Thyroid gland (tissue), 4 donors: ENCODE data around the gene HDAC11. TPM values are rescaled to one million over a fixed set of nuclear protein-coding genes. Genes with fewer than 3 reads are reported as not detected.

ENCODE experiments used
- small RNA-seq: library from RNA; depleted of rRNA; stranded (forward); fragments of <200 nt; gene quantifications from one replicate; pipeline ENCODE3, GENCODE V24; 2016
- total RNA-seq, 4 donors: library from RNA; depleted of rRNA; stranded (reverse); fragments of >200 nt; gene quantifications; one replicate each; pipeline ENCODE4 v1.2.3, GENCODE V29; 2016

The HDAC11 gene
- total RNA-seq, 4 donors from 2014 or later = 18.8 to 47.5 (median 30.8) TPM

Small RNA genes lying within 50 kb of the gene (small RNA-seq; reads per million reads assigned to genes)
- not detected for gene AC027124.2

Other genes with a start within 250 kb of the HDAC11 start
- 10 to 100 TPM in 3 of 4 donors, 1 to 10 TPM in 1; 9.8 to 24.6 (median 17.7) TPM for gene NUP210, start 60.0 kb upstream of the HDAC11 start, total RNA-seq
- gene FBLN2, start 68.8 kb downstream of the HDAC11 start, total RNA-seq = 100 to 1,000 TPM in 1 of 4 donors, 10 to 100 TPM in 3; 75.7 to 159 (median 89.8) TPM